HG03135 (cell line): ENCODE measurements around the gene DOHH.

Experiments used
- ATAC-seq: cut with Tn5 transposase; IDR thresholded peaks from one replicate; pipeline ENCODE4 v1.9.1; 2021; ENCODE audit warnings: mild to moderate bottlenecking, moderate library complexity; ENCODE audit not compliant: unreplicated experiment

Gene DOHH

GRCh38 chr19:3500429-3501101 is at the start of gene DOHH:
TSS of gene DOHH (minus strand) at chr19:3500674. CDS start at chr19:3496814, 3,860 bp downstream.
- peak; percentile 81 for ATAC-seq

GRCh38 chr19:3549816-3550215 is 49.3 kb upstream of the DOHH start:
- no peak for ATAC-seq

GRCh38 chr19:3548606-3549005 is 48.1 kb upstream of the DOHH start:
- no peak for ATAC-seq

- ATAC-seq, result no peak
Observed at GRCh38 chr19:3547767-3548282, 47.4 kb upstream of the DOHH start.

- ATAC-seq, result no peak
Observed at GRCh38 chr19:3547301-3547731, 46.8 kb upstream of the DOHH start.

GRCh38 chr19:3546119-3546518 is 45.6 kb upstream of the DOHH start:
- no peak for ATAC-seq

GRCh38 chr19:3545669-3546034 is 45.2 kb upstream of the DOHH start:
- ATAC-seq, result no peak

GRCh38 chr19:3544742-3545668 is 44.5 kb upstream of the DOHH start:
- ATAC-seq, result no peak

- no peak for ATAC-seq
Observed at GRCh38 chr19:3544058-3544376, 43.5 kb upstream of the DOHH start.

GRCh38 chr19:3543150-3544057 is 42.9 kb upstream of the DOHH start:
- ATAC-seq, result no peak

GRCh38 chr19:3539756-3540118 is 39.3 kb upstream of the DOHH start:
- ATAC-seq, result no peak

GRCh38 chr19:3538965-3539755 is 38.7 kb upstream of the DOHH start, which contains the start of gene TEKTIP1:
TSS of gene TEKTIP1 (plus strand) at chr19:3539174. CDS start at chr19:3539178, 4 bp downstream.
- no peak for ATAC-seq

GRCh38 chr19:3538258-3538929 is 37.9 kb upstream of the DOHH start:
- ATAC-seq, result no peak

GRCh38 chr19:3537438-3538240 is 37.2 kb upstream of the DOHH start:
- ATAC-seq, result no peak

GRCh38 chr19:3537101-3537437 is 36.6 kb upstream of the DOHH start:
- no peak for ATAC-seq

- ATAC-seq, result no peak
Observed at GRCh38 chr19:3536429-3537100, 36.1 kb upstream of the DOHH start.

GRCh38 chr19:3535981-3536380 is 35.5 kb upstream of the DOHH start:
- ATAC-seq, result no peak

- no peak for ATAC-seq
Observed at GRCh38 chr19:3535563-3535965, 35.1 kb upstream of the DOHH start.

GRCh38 chr19:3535235-3535535 is 34.7 kb upstream of the DOHH start:
- no peak for ATAC-seq
